Measurements from ENCODE around the gene CNOT4.

Gene CNOT4

GRCh38 chr7:135459951-135460567 lies 49.8 kb downstream of the CNOT4 start:
- TF ChIP-seq MAX (IDR thresholded peaks at IDR 0.05; ENCODE audit: low read depth, low read length) (no peak), CTCF (IDR thresholded peaks at IDR 0.05; ENCODE audit: low read depth, low read length) (no peak), POLR2A (IDR thresholded peaks at IDR 0.05; ENCODE audit: extremely low read depth, insufficient read length) (no peak), MYC (IDR thresholded peaks at IDR 0.05; ENCODE audit: low read depth, low read length) (no peak)
- H3K4me3 ChIP-seq (ENCODE audit: low read depth, low read length): no peak overlapping the region
- DNase-seq (ENCODE audit: low read depth): no peak

- no peak overlapping the region for H3K4me3 ChIP-seq (ENCODE audit: low read depth, low read length)
- DNase-seq (ENCODE audit: low read depth): no peak
- TF ChIP-seq MAX (IDR thresholded peaks at IDR 0.05; ENCODE audit: low read depth, low read length) (no peak), MYC (IDR thresholded peaks at IDR 0.05; ENCODE audit: low read depth, low read length) (no peak), CTCF (IDR thresholded peaks at IDR 0.05; ENCODE audit: low read depth, low read length) (no peak), POLR2A (IDR thresholded peaks at IDR 0.05; ENCODE audit: extremely low read depth, insufficient read length) (no peak)
Measured at GRCh38 chr7:135459076-135459475, 50.8 kb downstream of the CNOT4 start.

GRCh38 chr7:135454060-135454459 lies 55.8 kb downstream of the CNOT4 start:
- TF ChIP-seq POLR2A (IDR thresholded peaks at IDR 0.05; ENCODE audit: extremely low read depth, insufficient read length) (no peak), MYC (IDR thresholded peaks at IDR 0.05; ENCODE audit: low read depth, low read length) (no peak), CTCF (IDR thresholded peaks at IDR 0.05; ENCODE audit: low read depth, low read length) (no peak), MAX (IDR thresholded peaks at IDR 0.05; ENCODE audit: low read depth, low read length) (no peak)
- no peak overlapping the region for H3K4me3 ChIP-seq (ENCODE audit: low read depth, low read length)
- DNase-seq (ENCODE audit: low read depth): no peak

- DNase-seq (ENCODE audit: low read depth): no peak
- no peak overlapping the region for H3K4me3 ChIP-seq (ENCODE audit: low read depth, low read length)
- no peak for TF ChIP-seq MYC (IDR thresholded peaks at IDR 0.05; ENCODE audit: low read depth, low read length)
- no peak for TF ChIP-seq POLR2A (IDR thresholded peaks at IDR 0.05; ENCODE audit: extremely low read depth, insufficient read length)
- TF ChIP-seq CTCF (IDR thresholded peaks at IDR 0.05; ENCODE audit: low read depth, low read length): no peak
- no peak for TF ChIP-seq MAX (IDR thresholded peaks at IDR 0.05; ENCODE audit: low read depth, low read length)
Measured at GRCh38 chr7:135449436-135449835, 60.5 kb downstream of the CNOT4 start.

GRCh38 chr7:135448753-135449152 lies 61.1 kb downstream of the CNOT4 start:
- TF ChIP-seq MAX (IDR thresholded peaks at IDR 0.05; ENCODE audit: low read depth, low read length) (no peak), MYC (IDR thresholded peaks at IDR 0.05; ENCODE audit: low read depth, low read length) (no peak), POLR2A (IDR thresholded peaks at IDR 0.05; ENCODE audit: extremely low read depth, insufficient read length) (no peak), CTCF (IDR thresholded peaks at IDR 0.05; ENCODE audit: low read depth, low read length) (no peak)
- no peak overlapping the region for H3K4me3 ChIP-seq (ENCODE audit: low read depth, low read length)
- DNase-seq (ENCODE audit: low read depth): no peak
